ENCODE measurements around the gene FADS1. TPM values are rescaled to one million over a fixed set of nuclear protein-coding genes. Genes with fewer than 3 reads are reported as not detected.

Gene FADS1
- total RNA-seq, 1 donor from 2014 or later, result 35.8 TPM

GRCh38 chr11:61776561-61777075 is 40.2 kb downstream of the FADS1 start:
- DNase-seq (ENCODE audit: low read depth), result peak; percentile 64

- DNase-seq (ENCODE audit: low read depth), result no peak
These were observed 40.9 kb downstream of the FADS1 start for GRCh38 chr11:61775606-61776554.

GRCh38 chr11:61775106-61775505 is 41.7 kb downstream of the FADS1 start:
- no peak for DNase-seq (ENCODE audit: low read depth)

- DNase-seq (ENCODE audit: low read depth), result no peak
These were observed 42.4 kb downstream of the FADS1 start for GRCh38 chr11:61774411-61774810.

- DNase-seq (ENCODE audit: low read depth), result no peak
These were observed 43.0 kb downstream of the FADS1 start for GRCh38 chr11:61773809-61774208.

- DNase-seq (ENCODE audit: low read depth), result no peak
These were observed 43.4 kb downstream of the FADS1 start for GRCh38 chr11:61773356-61773755.

GRCh38 chr11:61771985-61772455 is 44.8 kb downstream of the FADS1 start:
- DNase-seq (ENCODE audit: low read depth), result peak; percentile 28

- no peak for DNase-seq (ENCODE audit: low read depth)
These were observed 45.5 kb downstream of the FADS1 start for GRCh38 chr11:61771195-61771894.

GRCh38 chr11:61769946-61770683 is 46.7 kb downstream of the FADS1 start:
- DNase-seq (ENCODE audit: low read depth), result no peak

GRCh38 chr11:61769169-61769920 is 47.5 kb downstream of the FADS1 start:
- DNase-seq (ENCODE audit: low read depth), result no peak

GRCh38 chr11:61768376-61769076 is 48.3 kb downstream of the FADS1 start:
- DNase-seq (ENCODE audit: low read depth), result no peak

- DNase-seq (ENCODE audit: low read depth), result no peak
These were observed 50.4 kb downstream of the FADS1 start for GRCh38 chr11:61766353-61766841.

- DNase-seq (ENCODE audit: low read depth), result no peak
These were observed 51.1 kb downstream of the FADS1 start for GRCh38 chr11:61765550-61766253.

GRCh38 chr11:61764606-61765260 is 52.1 kb downstream of the FADS1 start:
- no peak for DNase-seq (ENCODE audit: low read depth)

- DNase-seq (ENCODE audit: low read depth), result no peak
These were observed 52.7 kb downstream of the FADS1 start for GRCh38 chr11:61763930-61764605.

GRCh38 chr11:61762798-61763197 is 54.0 kb downstream of the FADS1 start:
- DNase-seq (ENCODE audit: low read depth), result no peak

GRCh38 chr11:61762223-61762615 is 54.6 kb downstream of the FADS1 start:
- DNase-seq (ENCODE audit: low read depth), result no peak

GRCh38 chr11:61761440-61762222 is 55.2 kb downstream of the FADS1 start:
- DNase-seq (ENCODE audit: low read depth), result no peak

Measured in renal cortical epithelial cell (primary cell).